Fibroblast of lung (primary cell): ENCODE results near the gene OR8K1. TPM values are rescaled to one million over a fixed set of nuclear protein-coding genes. Genes with fewer than 3 reads are reported as not detected.

Experiments
- DNase-seq, 2 donors: peaks; one replicate each; pipeline versions ENCODE4 v3.0.0 to v3.0.0-alpha.2; 2010; ENCODE audit warnings: low read depth in 2 of 2
- H2AFZ ChIP-seq: 2 replicates; pipeline ENCODE4 v1.5.1; 2012; ENCODE audit warnings: low read length, control low read depth, inconsistent platforms
- H3K27ac ChIP-seq: 2 replicates; pipeline ENCODE4 v1.5.1; 2011; ENCODE audit warnings: low read length, control low read depth; ENCODE audit not compliant: insufficient read depth
- H3K27me3 ChIP-seq: 2 replicates; pipeline ENCODE4 v1.5.1; 2011; ENCODE audit warnings: mild to moderate bottlenecking, low read length; ENCODE audit not compliant: control insufficient read depth, insufficient read depth
- H3K36me3 ChIP-seq: 2 replicates; pipeline ENCODE4 v1.5.1; 2011; ENCODE audit warnings: low read length; ENCODE audit not compliant: control insufficient read depth, insufficient read depth
- H3K4me1 ChIP-seq: 2 replicates; pipeline ENCODE4 v1.5.1; 2011; ENCODE audit warnings: low read length; ENCODE audit not compliant: control insufficient read depth, insufficient read depth; ENCODE audit errors: extremely low read depth
- H3K4me2 ChIP-seq: 2 replicates; pipeline ENCODE4 v1.5.1; 2011; ENCODE audit warnings: low read length, control low read depth; ENCODE audit not compliant: insufficient read depth; ENCODE audit errors: extremely low read depth
- H3K4me3 ChIP-seq, 4 experiments: fragments of 200-600 bp in 1 of 4; sonication (generic) in 1 of 4; replicated peaks in 1 of 4; 2 replicates each; pipeline ENCODE4 v1.5.1; 2011 to 2016; ENCODE audit warnings: low read length in 4 of 4, low read depth in 3 of 4, mild to moderate bottlenecking in 3 of 4, control low read depth in 2 of 4, inconsistent platforms in 1 of 4, mixed read lengths in 1 of 4; ENCODE audit not compliant: insufficient read depth in 1 of 4; ENCODE audit errors: control extremely low read depth in 1 of 4
- H3K79me2 ChIP-seq: 2 replicates; pipeline ENCODE4 v1.5.1; 2012; ENCODE audit warnings: mild to moderate bottlenecking, low read length, inconsistent platforms; ENCODE audit not compliant: control insufficient read depth, insufficient read depth
- H3K9ac ChIP-seq: 2 replicates; pipeline ENCODE4 v1.5.1; 2011; ENCODE audit warnings: mild to moderate bottlenecking, low read length, control low read depth; ENCODE audit not compliant: insufficient read depth
- H3K9me3 ChIP-seq: 2 replicates; pipeline ENCODE4 v1.5.1; 2012; ENCODE audit warnings: low read depth, low read length; ENCODE audit not compliant: control insufficient read depth, insufficient read depth
- H4K20me1 ChIP-seq: 2 replicates; pipeline ENCODE4 v1.5.1; 2011; ENCODE audit warnings: low read length; ENCODE audit not compliant: control insufficient read depth, insufficient read depth; ENCODE audit errors: extremely low read depth
- CTCF ChIP-seq, 2 donors: IDR thresholded peaks in 1 of 2; conservative IDR thresholded peaks in 1 of 2; 1 replicate in 1 of 2; 2 replicates in 1 of 2; pipeline ENCODE4 v1.5.1; 2011 to 2012; ENCODE audit warnings: low read length in 2 of 2, control low read depth in 1 of 2, inconsistent platforms in 1 of 2, low read depth in 1 of 2, mild to moderate bottlenecking in 1 of 2
- EZH2 ChIP-seq: IDR thresholded peaks from 2 replicates; pipeline ENCODE4 v1.5.1; 2012; ENCODE audit warnings: low read length, control low read depth, mild to moderate bottlenecking; ENCODE audit errors: missing control alignments
- polyA plus RNA-seq, 2 donors: library from polyadenylated mRNA; depleted of rRNA in 1 of 2; stranded (reverse) in 1 of 2; unstranded in 1 of 2; fragments of >200 nt; gene quantifications; 2 replicates each; pipeline ENCODE4 v1.2.1, GENCODE V29; 2011 to 2012; ENCODE audit warnings: missing spikeins in 1 of 2
- total RNA-seq: library from RNA; depleted of rRNA; stranded (reverse); fragments of >200 nt; gene quantifications from 2 replicates; pipeline ENCODE4 v1.2.1, GENCODE V29; 2014

OR8K1 gene
- total and polyA plus RNA-seq, 2 donors (not counting 1 experiment from before 2014, with no cell fraction given) = not detected

GRCh38 chr11:56380120-56380519, 34.3 kb downstream of the OR8K1 start:
- no peak overlapping the region for H3K4me2 ChIP-seq
- no peaks in the 10 kb centered on the region for H4K20me1 ChIP-seq
- H3K9me3 ChIP-seq = no peaks in the 10 kb centered on the region
- no peak for DNase-seq
- no peaks in the 10 kb centered on the region for H3K36me3 ChIP-seq
- no peaks in the 10 kb centered on the region for H3K4me1 ChIP-seq
- H3K27me3 ChIP-seq = no peaks in the 10 kb centered on the region
- H3K79me2 ChIP-seq = no peaks in the 10 kb centered on the region
- no peak overlapping the region for H2AFZ ChIP-seq
- H3K4me3 ChIP-seq = no peak overlapping the region
- H3K27ac ChIP-seq = no peak overlapping the region
- H3K9ac ChIP-seq = no peak overlapping the region
- TF ChIP-seq CTCF (conservative IDR thresholded peaks at IDR 0.05 in 1 of 2, IDR thresholded peaks at IDR 0.05 in 1 of 2; ENCODE audit: low read depth in 1 of 2, low read length in 2 of 2) (no peak), EZH2 (no peak)

- H3K9ac ChIP-seq = no peak overlapping the region
- H3K4me1 ChIP-seq = no peaks in the 10 kb centered on the region
- no peaks in the 10 kb centered on the region for H3K9me3 ChIP-seq
- H3K27me3 ChIP-seq = no peaks in the 10 kb centered on the region
- no peak overlapping the region for H3K27ac ChIP-seq
- H3K4me3 ChIP-seq = no peak overlapping the region
- H3K79me2 ChIP-seq = no peaks in the 10 kb centered on the region
- no peak overlapping the region for H3K4me2 ChIP-seq
- DNase-seq = no peak
- no peaks in the 10 kb centered on the region for H3K36me3 ChIP-seq
- TF ChIP-seq EZH2 = no peak
- TF ChIP-seq CTCF (conservative IDR thresholded peaks at IDR 0.05 in 1 of 2, IDR thresholded peaks at IDR 0.05 in 1 of 2; ENCODE audit: low read depth in 1 of 2, low read length in 2 of 2) = no peak
- H2AFZ ChIP-seq = no peak overlapping the region
- no peaks in the 10 kb centered on the region for H4K20me1 ChIP-seq
These were observed 48.5 kb downstream of the OR8K1 start for GRCh38 chr11:56394381-56394780.

GRCh38 chr11:56396047-56396446, 50.2 kb downstream of the OR8K1 start:
- H3K9me3 ChIP-seq = no peaks in the 10 kb centered on the region

More at GRCh38 chr11:56396047-56396446, 50.2 kb downstream of the OR8K1 start:
- H2AFZ ChIP-seq = no peak overlapping the region
- DNase-seq = no peak
- no peak overlapping the region for H3K9ac ChIP-seq
- no peaks in the 10 kb centered on the region for H3K36me3 ChIP-seq
- no peaks in the 10 kb centered on the region for H3K79me2 ChIP-seq
- no peaks in the 10 kb centered on the region for H3K4me1 ChIP-seq
- no peak overlapping the region for H3K4me2 ChIP-seq
- no peaks in the 10 kb centered on the region for H4K20me1 ChIP-seq
- TF ChIP-seq EZH2 = no peak
- no peak for TF ChIP-seq CTCF (conservative IDR thresholded peaks at IDR 0.05 in 1 of 2, IDR thresholded peaks at IDR 0.05 in 1 of 2; ENCODE audit: low read depth in 1 of 2, low read length in 2 of 2)
- H3K27me3 ChIP-seq = no peaks in the 10 kb centered on the region
- H3K4me3 ChIP-seq = no peak overlapping the region
- H3K27ac ChIP-seq = no peak overlapping the region

Other genes with a start within 250 kb of the OR8K1 start
- gene OR8H2, start 242.4 kb upstream of the OR8K1 start, total RNA-seq = not detected in 2 replicates
- gene OR8H2, start 242.4 kb upstream of the OR8K1 start, polyA plus RNA-seq = not detected in 2 replicates
- gene OR8H3, start 223.7 kb upstream of the OR8K1 start, total RNA-seq = not detected in 2 replicates
- not detected in 2 replicates for gene OR8H3, start 223.7 kb upstream of the OR8K1 start, polyA plus RNA-seq
- gene OR8J3, start 205.8 kb upstream of the OR8K1 start, total RNA-seq = not detected in 2 replicates
- not detected in 2 replicates for gene OR8J3, start 205.8 kb upstream of the OR8K1 start, polyA plus RNA-seq
- gene OR8K5, start 185.7 kb upstream of the OR8K1 start, total RNA-seq = not detected in 2 replicates
- not detected in 2 replicates for gene OR8K5, start 185.7 kb upstream of the OR8K1 start, polyA plus RNA-seq
- not detected in 2 replicates for gene OR5J2, start 169.4 kb upstream of the OR8K1 start, total RNA-seq
- not detected in 2 replicates for gene OR5J2, start 169.4 kb upstream of the OR8K1 start, polyA plus RNA-seq
- not detected in 2 replicates for gene OR5T2, start 111.8 kb upstream of the OR8K1 start, total RNA-seq
- gene OR5T2, start 111.8 kb upstream of the OR8K1 start, polyA plus RNA-seq = not detected in 2 replicates
- gene OR5T3, start 93.8 kb upstream of the OR8K1 start, total RNA-seq = not detected in 2 replicates
- gene OR5T3, start 93.8 kb upstream of the OR8K1 start, polyA plus RNA-seq = not detected in 2 replicates
- gene OR5T1, start 71.9 kb upstream of the OR8K1 start, total RNA-seq = not detected in 2 replicates
- gene OR5T1, start 71.9 kb upstream of the OR8K1 start, polyA plus RNA-seq = not detected in 2 replicates
- not detected in 2 replicates for gene OR8H1, start 53.8 kb upstream of the OR8K1 start, total RNA-seq
- gene OR8H1, start 53.8 kb upstream of the OR8K1 start, polyA plus RNA-seq = not detected in 2 replicates
- not detected in 2 replicates for gene OR8K3, start 30.9 kb upstream of the OR8K1 start, total RNA-seq
- not detected in 2 replicates for gene OR8K3, start 30.9 kb upstream of the OR8K1 start, polyA plus RNA-seq
- not detected in 2 replicates for gene OR8J1, start 8.3 kb downstream of the OR8K1 start, total RNA-seq
- not detected in 2 replicates for gene OR8J1, start 8.3 kb downstream of the OR8K1 start, polyA plus RNA-seq
- gene OR8U1, start 29.6 kb downstream of the OR8K1 start, total RNA-seq = not detected in 2 replicates
- not detected in 2 replicates for gene OR8U1, start 29.6 kb downstream of the OR8K1 start, polyA plus RNA-seq
- gene OR5AL1, start 66.7 kb downstream of the OR8K1 start, total RNA-seq = not detected in 2 replicates
- gene OR5AL1, start 66.7 kb downstream of the OR8K1 start, polyA plus RNA-seq = not detected in 2 replicates
- not detected in 2 replicates for gene OR5M3, start 127.3 kb downstream of the OR8K1 start, total RNA-seq
- not detected in 2 replicates for gene OR5M3, start 127.3 kb downstream of the OR8K1 start, polyA plus RNA-seq
- gene OR5M8, start 145.3 kb downstream of the OR8K1 start, total RNA-seq = not detected in 2 replicates
- gene OR5M8, start 145.3 kb downstream of the OR8K1 start, polyA plus RNA-seq = not detected in 2 replicates
- gene OR5M11, start 197.2 kb downstream of the OR8K1 start, total RNA-seq = not detected in 2 replicates
- gene OR5M11, start 197.2 kb downstream of the OR8K1 start, polyA plus RNA-seq = not detected in 2 replicates
- gene OR5M10, start 231.7 kb downstream of the OR8K1 start, total RNA-seq = not detected in 2 replicates
- not detected in 2 replicates for gene OR5M10, start 231.7 kb downstream of the OR8K1 start, polyA plus RNA-seq